ACHN (cell line): Measurements from ENCODE around the gene PLB1.

Experiments used
- DNase-seq: peaks from one replicate; pipeline ENCODE4 v3.0.0-alpha.2; 2015
- in situ Hi-C: cut with HindIII; loops from 2 replicates; pipeline ENCODE4 v1.10.0; 2017; ENCODE audit warnings: low sequenced_read_pairs, low pct_ligation_motif_present, low pct_unique_long_range_greater_than_20kb

Gene PLB1

GRCh38 chr2:28594000-28594331, 98.1 kb downstream of the PLB1 start:
- no peak for DNase-seq
- in situ Hi-C loops = no loop called here

GRCh38 chr2:28594332-28595108, 98.7 kb downstream of the PLB1 start:
- in situ Hi-C loops = no loop called here
- peak; percentile 90 for DNase-seq

- no peak for DNase-seq
- in situ Hi-C loops = no loop called here
Observed at GRCh38 chr2:28595323-28595722, 99.5 kb downstream of the PLB1 start.

GRCh38 chr2:28598484-28598883, 102.6 kb downstream of the PLB1 start:
- DNase-seq = no peak
- in situ Hi-C loops = no loop called here

GRCh38 chr2:28600181-28600580, 104.3 kb downstream of the PLB1 start:
- in situ Hi-C loops = no loop called here
- DNase-seq = no peak

DNA sequence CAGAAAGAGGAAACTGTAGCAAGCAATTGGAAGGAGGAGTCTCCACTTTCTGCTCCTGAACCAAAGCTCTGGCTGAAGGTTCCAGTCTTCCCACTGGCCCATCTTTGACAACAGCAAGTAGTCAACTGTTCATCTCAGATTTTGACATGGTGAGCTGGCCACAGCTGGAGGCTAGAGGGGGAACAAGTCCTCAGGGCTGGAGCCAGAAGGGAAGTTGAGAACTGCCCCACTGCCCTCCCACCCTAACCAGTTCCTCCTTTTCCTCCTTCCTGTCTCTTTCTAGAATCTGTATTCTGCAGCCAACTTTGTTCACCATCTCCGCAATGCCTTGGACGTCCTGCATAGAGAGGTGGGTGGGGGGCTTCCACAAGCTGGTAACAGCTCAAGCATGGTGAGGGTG, 105.8 kb downstream of the PLB1 start:
- in situ Hi-C loops = no loop called here

DNA sequence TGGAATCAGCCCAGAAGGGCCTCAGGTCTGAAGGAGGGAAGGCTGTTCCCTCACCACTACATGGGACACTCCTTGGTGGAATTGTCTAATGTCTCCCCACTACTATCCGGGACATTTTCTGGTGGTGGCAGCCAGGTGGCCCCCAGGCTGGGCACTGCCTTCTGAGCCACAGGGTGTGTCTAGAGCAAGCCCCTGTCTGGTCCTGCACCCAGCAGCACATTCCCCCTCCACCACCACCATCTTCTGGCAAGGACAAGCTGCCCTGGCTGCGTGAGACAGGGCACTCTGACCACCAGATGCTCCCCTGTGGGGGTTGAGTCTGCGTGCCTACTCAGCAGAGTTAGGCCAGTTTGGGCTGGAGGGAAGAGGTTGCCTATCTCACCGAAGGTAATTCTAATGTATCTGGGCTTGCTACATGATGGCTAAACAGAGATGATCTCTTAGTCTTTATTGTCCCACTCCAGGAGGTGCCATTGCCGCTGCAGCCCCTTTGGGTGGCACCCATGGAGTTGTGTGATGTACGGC, 106.3 kb downstream of the PLB1 start:
- in situ Hi-C loops = no loop called here
- DNase-seq = no peak

More for the DNA sequence above, 105.8 kb downstream of the PLB1 start:
- no peak for DNase-seq

DNA sequence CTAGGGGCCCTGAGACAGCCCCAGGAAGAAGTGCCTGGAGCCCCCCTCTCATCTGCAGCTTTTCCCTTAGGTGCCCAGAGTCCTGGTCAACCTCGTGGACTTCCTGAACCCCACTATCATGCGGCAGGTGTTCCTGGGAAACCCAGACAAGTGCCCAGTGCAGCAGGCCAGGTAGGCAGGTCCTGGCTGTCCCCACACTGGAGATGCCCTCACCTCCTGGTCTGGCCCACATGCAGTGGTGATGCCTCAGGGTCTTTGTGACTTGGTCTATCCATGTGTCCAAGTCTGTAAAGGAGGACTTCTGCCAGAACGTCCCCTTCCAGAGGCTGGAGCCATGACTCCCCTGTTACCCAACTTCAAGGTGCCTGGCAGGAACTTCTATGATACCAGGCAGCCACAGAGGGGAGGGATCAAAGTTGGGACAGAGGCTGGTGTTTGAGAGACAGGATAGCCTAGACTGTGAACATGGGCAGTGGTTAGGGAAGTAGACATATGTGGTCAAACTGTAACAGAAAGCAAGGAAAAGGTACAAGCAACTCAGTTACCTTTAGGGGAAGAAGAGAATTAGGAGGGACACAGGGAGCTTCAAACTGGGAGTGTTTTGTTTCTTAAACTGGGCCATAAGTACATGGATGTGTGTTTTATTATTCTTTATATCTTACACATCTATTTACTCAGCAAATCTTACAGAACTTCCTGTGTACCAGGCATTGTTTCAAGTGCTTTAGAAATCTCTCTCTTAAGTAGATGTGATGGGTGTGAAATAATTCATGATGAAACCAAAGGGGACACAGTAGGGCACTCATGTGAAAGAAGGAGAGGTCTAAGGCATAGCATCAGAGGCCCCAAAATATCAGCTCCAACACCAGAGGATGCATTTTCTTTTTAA, 107.1 kb downstream of the PLB1 start:
- no peak for DNase-seq
- in situ Hi-C loops = no loop called here

DNA sequence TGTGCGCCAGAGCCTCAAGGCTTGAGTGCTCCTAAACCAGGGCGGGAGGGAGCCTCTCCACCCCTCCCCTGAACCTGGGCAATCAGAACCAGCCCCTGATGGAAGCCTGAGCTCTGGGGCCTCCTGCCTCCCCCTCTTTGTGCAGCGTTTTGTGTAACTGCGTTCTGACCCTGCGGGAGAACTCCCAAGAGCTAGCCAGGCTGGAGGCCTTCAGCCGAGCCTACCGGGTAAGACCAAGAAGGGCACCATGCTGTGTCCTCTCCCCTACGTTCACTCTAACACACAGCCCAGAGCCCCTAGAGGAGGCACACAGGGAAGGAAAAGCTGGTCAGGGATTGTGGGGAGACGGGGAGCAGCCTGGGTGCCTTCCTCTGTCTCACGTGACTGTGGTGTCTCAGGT, 108.0 kb downstream of the PLB1 start:
- in situ Hi-C loops = no loop called here
- DNase-seq = no peak

GRCh38 chr2:28604284-28604843, 108.5 kb downstream of the PLB1 start:
- in situ Hi-C loops = no loop called here
- no peak for DNase-seq

GRCh38 chr2:28606986-28607441, 111.2 kb downstream of the PLB1 start:
- in situ Hi-C loops = no loop called here
- DNase-seq = peak; percentile 39

DNA sequence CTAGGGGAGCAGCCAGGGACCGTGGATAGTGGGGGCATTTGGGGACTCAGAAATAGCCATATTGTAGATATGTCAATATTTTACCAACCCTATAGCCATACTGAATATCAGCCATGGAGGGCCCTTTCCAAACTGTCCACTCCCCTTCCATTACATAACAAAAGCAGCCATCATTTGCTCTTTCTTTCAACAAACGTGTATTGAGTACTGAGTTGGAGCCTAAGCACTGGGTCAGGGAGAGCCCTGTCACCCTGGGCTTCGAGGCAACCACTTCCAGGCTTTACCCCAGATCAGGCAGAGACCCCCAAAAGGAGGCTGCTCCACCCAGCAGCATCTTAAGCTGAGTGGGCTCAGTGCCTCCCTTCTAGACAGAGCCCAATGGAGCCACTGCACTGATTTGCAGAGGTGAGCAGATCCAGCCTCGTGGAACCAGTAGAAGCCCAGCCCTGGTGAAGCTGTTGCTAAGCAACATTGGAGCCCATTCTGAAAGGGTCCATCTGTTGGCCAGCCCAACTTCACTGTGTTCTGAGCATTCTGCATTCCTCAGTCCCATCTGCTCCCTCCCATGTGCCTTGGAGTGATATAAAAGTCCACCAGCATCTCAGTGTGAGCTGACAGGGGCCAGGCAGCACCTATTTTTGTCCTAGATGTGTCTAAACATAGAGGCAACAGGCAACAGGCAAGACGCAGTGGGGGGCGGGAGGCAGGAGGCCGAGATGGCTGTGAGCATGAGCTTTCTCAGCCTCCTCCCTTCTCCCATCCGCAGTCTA, 112.1 kb downstream of the PLB1 start:
- in situ Hi-C loops = no loop called here
- DNase-seq = no peak

DNA sequence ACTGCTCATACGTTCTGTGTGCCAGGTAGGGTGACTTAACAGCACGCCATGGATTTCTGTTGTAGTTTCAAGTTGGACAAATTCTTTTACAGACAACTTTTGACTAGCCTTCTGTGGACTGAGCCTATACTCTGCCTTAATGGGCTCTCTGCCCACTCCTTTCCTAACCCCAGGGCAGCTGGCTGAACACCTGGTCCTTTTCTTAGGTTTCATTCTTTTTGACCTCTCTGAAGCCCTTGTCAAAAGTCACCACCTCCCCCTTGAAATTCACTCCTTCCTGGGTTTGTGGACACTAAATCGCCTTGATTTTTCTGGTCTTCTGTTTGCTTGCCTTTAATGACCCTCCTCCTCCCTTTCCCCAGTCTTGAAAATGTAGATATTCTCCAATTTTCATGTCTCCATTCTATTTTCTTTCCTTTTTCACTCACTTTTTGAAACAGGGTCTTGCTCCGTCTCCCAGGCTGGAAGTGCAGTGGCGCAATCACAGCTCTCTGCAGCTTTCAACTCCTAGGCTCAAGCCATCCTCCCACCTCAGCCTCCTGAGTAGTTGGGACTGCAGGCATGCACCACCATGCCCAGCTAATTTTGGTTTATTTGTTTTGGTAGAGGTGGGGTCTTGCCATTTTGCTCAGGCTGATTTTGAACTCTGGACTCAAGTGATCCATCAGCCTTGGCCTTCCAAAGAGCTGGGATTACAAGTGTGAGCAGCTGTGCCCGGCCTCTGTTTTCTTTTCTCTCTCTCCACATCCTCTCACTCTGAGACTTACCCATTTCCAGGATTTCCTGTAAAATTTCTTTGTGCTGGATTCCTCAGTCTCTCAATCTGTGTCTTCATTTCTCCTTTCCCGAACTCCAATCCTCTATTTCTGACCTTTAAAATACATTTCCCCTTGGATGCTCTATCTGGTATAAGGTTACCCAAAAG, 112.9 kb downstream of the PLB1 start:
- in situ Hi-C loops = no loop called here
- no peak for DNase-seq

GRCh38 chr2:28610583-28611201, 114.8 kb downstream of the PLB1 start:
- DNase-seq = peak; percentile 99
- in situ Hi-C loops = no loop called here

- DNase-seq = no peak
- in situ Hi-C loops = no loop called here
Observed at GRCh38 chr2:28612131-28612812, 116.4 kb downstream of the PLB1 start.

- no peak for DNase-seq
- in situ Hi-C loops = no loop called here
Observed at GRCh38 chr2:28613186-28613585, 117.3 kb downstream of the PLB1 start.
